HUDEP-2 (cell line): ENCODE data around the gene SMOC2.
"Not testable (repeated sequence)": the region's sequence is repeated elsewhere in the genome, so short reads cannot be mapped to it uniquely, and the experiment has no call there.

ENCODE experiments used
- DNase-seq, 76 experiments: peaks; one replicate each; lab custom pipeline; 2025; ENCODE audit not compliant: unreplicated experiment in 76 of 76; lab: John Stamatoyannopoulos, UW

Gene SMOC2

DNA sequence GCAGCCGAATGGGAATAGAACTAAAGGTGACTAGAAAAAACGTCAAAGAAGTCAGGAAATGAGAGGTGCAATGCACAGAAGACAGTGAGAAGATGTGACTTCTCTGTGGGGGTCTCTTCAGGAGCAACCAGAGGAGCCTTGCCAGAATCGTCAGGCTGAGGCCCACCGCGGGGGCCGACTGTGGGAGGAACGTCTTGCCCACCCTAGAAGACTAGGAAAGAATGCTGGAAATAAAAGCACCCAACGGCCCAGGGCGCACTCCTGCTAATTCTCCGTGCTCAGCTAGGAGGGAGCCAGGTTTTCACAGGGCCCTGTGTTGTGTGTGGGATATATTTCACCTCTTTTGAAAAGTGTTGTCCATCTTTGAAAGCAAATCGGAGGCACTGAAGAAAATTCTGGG, 129.2 kb downstream of the SMOC2 start:
- DNase-seq, result no peak

DNA sequence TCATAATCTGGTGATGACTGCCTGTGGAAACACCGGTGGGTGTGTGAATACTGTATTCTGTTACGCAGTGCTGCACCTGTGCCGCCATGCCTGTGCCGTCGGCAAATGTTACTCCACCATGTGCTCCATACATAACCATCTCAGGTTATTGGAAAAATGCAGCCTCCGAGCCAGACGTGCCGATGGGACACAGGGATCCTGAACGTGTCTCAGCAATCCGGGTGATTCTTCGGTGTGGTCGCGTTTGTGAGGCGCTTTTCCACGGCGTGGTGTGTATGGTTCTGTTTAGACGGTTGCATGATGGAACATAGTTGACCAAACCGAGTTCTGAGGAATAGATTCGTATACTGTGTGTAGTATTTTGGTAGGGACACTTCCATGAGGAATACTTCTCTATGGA, 130.3 kb downstream of the SMOC2 start:
- DNase-seq, result no peak

DNA sequence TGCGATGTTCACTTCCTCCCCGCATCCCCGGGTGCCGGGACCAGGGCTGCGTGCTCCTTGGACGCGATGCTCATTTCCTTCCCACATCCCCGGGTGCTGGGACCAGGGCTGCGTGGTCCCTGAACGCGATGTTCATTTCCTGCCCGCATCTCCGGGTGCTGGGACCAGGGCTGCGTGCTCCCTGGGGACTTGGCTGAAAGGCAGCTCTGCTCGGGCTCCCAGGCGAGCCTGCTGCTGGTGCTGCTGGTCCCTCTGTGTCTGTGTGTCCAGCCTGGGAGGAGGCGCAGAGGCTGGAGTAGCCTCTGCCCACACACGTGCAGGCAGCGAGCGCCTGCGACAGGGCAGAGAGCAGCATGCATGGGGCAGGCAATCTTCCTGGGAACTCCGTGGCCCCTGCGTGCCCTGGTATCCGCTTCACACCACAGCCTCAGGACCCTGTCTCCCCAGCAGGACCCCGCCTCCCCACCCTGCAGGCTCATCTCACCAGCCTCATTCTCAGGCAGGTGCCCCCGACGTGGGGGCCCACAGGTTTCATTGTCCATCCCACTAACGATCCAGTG, 132.4 kb downstream of the SMOC2 start:
- not testable (repeated sequence) for DNase-seq

DNA sequence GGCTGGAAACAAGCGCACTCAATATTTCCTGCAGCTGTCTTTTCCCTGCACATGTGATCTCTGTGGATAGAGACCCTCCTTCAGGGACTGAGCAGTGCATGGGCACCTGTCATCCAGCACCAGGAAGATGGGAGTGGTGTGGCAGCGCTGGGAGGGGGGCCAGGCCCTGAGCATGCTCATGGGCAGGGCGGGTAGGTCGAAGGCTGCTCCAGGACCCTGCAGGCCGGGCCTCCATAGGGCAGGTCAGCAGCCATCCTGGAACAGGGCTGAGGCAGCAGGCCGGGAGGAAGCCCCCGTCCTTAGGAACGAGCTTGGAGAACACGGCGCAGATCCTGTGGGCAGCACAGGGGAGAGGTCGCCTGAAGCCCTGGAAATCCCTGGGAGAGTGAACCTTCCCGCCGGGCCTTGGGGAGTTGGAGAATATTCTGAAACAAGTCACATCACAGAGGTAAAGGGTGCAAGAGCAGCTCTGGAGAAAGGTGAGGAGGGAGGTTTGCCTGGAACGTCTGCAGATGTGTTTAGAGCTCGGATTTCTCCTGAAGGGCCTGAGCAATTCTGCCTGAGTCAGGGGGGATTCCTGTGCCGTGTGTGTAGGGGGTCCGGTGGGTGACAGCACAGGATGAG, 133.2 kb downstream of the SMOC2 start:
- no peak for DNase-seq

DNA sequence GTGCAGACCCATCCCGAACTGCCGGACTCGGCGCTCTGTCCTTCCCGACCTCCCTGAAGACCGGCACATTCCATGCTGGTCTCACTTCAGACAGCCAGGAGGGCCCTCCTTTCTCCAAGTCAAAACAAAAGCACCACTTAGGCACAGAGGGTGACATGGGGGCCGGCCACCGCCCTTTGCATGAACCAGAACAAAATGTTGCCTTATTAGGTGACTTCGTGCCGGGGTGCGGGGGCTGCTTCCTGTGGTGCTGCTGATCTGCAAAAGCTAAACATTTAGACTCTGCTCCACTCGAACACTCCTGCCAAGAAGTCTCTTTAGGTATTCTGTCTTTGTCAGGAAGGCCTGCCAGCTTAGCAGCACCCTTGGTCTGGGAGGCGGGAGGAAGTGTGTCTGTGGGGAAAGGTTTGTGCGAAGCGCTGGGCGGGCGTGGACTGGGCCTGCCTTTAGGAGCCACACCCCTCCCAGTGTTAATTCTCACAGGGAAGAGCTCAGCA, 133.8 kb downstream of the SMOC2 start:
- no peak for DNase-seq

DNA sequence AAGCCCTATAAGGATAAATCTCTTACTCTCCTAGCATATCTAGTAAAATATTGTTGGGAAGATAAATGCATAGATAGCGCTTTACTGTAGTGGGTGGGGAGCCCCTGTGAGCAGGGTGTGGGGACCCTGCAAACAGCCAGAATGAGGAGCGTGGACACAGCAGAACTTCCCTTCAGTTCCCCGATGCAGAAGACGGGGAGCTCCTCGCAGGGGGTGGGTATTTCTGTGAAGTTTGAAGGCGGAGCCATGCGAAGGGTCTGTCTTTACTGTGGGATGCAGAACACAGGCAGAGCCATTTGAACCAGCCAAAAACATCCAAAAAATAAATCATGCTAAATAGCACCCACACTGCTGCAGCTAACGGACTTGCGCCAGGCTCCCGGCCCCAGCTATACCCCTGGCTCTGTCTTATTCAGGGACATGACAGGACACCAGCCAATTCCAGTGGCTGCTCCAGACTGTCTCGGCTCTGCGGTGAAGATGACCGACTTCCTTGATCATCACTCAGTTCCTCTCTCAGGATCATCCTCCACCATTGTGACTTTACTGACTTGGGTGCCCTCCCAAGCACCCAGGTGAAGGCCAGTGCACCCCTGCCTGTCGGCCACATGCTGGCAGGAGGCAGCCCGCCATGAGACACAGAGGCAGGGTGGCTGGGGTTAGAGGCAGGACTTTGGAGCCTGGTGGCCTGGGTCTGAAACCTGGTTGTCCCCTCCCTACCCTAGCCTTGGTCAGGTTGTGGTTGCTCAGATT, 134.5 kb downstream of the SMOC2 start:
- DNase-seq, result no peak

DNA sequence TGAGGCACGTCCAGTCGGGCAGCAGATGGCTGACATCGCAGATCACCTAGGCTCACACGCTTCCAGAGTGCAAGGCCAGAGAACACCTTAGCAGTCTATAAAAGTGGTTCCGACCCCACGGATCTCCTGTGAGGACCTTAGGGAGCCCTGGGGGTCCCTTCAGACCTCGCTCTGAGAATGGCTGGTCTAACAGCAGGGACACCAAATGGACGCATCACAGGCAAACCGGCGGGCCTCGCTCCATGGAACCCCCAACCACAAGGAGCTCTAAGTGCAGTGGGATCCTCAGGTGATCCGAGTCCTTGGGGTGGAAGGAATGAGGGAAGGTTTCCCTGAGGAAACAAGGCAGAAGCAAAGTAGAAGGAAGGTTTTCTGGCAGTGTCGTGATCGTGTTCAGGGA, 135.4 kb downstream of the SMOC2 start:
- no peak for DNase-seq

DNA sequence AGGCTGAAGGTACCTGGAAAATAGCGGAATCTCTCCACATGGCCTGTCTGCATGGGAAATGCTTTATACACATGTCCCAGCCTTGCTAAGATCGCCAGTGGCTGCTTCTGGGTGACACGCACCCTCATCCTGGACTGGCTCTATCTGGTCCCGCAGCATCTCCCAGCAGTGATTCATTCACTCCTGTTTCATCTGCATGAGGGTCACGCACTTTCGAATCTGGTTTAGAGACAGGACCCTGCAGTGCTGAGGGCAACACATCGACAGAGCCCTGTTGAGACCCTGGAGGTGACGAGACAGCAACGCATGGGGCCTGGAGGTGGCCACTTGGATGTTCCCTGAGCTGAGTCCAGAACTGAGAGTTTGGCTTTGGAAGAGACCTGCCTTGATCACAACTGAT, 136.5 kb downstream of the SMOC2 start:
- DNase-seq, result no peak

DNA sequence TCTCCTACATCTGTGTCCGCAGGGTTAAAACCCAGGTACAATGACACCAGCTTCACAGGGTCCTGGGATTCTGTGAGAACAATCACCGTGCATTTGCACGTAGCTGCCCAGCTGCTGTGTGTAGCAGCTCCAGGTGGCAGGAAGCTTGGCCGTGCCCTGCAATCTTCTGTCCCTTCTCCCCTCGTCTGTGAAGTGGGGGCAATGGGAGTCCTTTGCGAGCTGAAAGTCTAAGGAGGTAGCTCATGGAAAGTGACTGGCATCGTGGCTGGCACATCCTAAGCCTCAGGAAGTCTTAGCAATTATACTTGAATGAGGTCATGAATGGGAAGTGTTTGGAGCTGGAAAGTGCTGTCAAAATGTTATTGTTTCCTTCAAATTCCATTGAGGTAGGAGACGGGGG, 137.1 kb downstream of the SMOC2 start:
- DNase-seq, result no peak

DNA sequence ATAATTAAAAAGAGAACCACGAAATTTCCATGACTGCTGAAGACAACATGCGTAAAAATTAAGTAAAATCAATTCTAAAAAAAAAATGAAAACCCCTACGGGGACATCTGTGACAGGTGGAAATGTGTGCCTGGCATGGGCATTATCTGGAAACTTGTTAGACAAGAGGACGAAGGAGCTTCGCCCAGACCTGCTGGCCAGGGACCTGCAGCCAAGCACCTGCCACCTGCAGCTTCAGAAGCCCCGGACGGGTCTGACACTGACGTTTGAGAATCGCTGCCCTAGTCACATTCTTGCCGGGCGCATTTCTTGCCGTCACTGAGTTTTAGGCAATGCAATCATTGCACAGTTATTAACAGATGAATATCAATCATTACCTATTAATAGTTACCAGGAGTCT, 140.3 kb downstream of the SMOC2 start:
- DNase-seq, result no peak

DNA sequence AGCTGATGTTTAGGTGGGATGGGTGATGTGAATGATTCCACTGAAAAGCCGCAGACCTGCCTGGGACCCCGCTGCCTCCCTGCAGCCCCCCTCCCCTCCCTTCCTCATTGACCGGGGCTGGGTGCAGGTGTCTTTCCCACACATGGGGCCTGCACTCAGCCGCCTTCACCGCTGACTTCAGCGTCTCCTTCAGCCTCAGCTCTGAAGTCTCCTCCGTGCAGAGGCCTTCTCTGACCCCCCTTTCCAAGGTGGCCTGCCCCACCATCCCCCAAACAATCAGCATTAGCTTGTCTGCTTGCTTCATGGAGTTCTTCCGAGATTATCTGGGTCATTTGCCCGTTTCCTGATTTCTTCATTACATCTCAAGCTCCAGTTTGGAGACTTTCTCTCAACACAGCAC, 140.7 kb downstream of the SMOC2 start:
- no peak for DNase-seq

DNA sequence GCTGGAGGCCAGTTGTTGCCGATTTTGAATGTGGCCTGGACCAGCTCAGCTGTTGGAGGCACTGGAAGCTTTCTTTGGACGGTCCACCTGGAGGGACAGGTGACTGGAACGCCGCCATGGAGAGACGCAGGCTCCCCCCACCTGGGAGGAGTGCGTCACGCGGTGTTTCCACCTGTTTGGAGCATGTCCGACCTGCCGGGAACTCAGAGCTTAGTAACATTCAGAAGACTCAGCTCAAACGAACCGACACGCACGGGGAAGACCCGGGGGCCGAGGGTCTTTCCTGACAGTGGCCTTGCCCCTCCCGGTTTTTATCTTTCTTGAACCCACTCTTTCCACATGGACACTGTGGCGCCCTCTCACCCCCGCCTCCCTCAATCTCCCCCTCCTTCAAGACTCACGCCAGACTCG, 141.6 kb downstream of the SMOC2 start:
- DNase-seq, result no peak

DNA sequence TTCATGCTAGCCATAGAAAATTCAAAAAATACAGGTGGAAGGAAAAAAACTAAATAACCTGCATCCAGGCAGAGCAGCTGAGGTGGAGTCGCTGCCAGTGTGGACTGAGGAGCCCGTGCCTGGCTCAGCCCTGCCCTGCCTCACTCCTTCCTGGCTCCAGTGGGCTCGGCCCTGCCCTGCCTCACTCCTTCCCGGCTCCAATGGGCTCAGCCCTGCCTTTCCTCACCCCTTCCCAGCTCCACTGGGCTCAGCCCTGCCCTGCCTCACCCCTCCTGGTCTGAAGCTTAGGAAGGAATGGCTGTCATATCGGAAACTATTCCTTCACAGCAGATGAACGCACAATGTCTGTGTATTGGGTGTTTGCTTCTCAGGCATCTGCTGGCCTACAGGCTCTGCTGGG, 142.1 kb downstream of the SMOC2 start:
- no peak for DNase-seq

DNA sequence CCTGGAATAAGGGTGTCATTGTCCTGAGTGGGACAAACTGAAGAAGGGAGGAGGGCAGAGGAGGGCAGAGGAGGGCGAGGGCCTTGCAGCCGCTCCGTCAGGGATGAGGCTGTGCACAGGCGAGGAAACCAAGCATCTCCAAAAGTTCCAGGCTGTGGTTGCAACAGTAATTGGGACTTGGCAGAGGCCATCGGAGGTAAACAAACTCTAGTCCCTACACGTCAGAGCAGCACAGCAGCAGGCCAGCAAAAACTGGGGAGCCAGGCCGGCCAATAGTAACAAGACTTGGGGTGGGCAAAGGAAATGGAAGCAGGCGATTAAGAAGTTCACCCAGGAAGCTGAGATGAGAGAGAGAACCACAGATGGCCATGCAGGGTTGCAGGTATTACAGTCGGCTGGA, 142.8 kb downstream of the SMOC2 start:
- no peak for DNase-seq

DNA sequence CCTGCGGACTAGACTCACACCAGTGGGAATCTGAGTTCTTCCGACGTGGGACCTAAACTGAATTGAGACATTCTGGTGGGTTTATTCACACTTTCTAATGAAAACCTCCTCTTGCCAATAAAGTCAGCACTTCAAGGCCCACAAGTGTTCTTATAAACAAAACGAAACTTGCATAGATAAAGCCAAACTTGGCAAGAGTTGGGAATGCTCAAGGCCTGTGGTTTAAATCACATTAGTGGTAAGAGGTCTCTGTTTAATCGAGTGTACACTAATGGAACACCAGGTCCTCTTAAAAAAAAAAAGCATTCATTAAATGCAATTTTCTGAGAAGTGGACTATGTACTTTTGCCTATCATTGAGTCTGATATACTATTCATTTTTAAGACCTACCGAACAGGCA, 143.3 kb downstream of the SMOC2 start:
- DNase-seq, result no peak

DNA sequence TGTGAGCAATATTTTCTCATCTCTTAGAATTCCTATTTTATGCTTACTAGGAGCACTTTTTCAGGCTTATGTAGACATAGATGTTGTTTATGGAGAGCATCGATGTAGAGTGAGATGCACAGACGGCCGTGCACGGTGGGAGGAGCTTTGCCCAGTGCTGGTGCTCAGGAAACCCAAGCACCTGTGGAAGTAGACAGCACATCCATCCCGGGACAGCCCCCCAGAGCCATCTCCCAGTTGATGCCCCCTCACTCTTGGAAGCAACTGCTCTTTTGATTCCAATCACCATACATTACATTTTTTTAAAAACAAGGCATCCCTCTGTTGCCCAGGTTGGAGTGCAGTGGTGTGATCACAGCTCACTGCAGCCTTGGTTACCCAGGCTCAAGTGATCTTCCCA, 143.7 kb downstream of the SMOC2 start:
- no peak for DNase-seq

DNA sequence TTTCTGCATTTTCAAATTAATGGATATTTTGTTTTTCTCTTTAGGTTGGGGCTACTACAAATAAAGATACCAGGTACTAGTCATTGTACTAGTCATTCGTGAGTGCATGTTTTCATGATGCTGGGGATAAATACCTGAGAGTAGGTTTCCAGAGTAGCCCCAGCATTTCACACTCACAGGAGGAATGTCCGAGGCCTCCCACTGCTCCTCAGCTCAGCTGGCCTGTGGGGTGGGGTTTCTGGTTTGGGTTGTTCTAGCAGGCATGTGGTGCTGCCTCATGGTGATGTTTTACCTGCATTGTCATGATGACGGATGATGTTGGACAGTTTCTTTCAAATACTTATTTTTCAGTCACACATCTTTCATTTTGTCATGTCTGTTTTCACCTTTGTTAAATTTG, 144.5 kb downstream of the SMOC2 start:
- no peak for DNase-seq

DNA sequence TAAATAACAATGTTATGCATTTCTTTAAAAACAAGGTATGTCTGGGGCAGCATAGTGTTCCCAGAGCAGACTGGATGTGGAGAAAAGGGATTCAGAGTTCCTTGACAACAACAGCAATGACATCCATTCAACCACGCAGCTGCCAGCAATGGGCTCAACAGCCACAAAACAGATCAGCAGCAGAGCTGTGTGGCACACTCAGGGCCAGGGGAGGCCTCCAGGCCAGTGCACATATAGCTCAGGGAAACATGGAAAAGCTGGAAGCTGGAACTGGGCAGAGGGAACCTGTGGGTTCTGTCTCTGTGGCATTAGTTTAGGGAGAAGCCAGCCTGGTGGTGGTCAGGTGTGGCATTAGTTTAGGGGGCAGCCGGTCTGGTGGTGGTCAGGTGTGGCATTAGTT, 148.3 kb downstream of the SMOC2 start:
- DNase-seq, result no peak

DNA sequence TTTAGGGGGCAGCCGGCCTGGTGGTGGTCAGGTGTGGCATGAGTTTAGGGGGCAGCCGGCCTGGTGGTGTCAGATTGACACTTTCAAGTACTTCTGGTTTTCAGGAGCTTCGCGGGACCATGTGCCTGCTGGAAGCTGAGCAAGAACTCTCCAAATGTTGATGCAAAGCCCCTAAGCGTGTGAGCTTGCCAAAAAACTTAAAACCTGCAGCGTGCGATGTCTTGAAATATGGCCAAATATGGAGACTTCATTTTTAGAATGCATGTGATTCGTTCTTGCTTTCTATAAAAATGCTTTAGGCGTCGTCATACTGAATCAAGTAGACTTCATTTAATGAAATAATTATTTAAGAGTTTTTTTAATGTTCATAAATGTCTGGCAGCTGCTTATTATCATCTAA, 149.4 kb downstream of the SMOC2 start:
- no peak for DNase-seq

DNA sequence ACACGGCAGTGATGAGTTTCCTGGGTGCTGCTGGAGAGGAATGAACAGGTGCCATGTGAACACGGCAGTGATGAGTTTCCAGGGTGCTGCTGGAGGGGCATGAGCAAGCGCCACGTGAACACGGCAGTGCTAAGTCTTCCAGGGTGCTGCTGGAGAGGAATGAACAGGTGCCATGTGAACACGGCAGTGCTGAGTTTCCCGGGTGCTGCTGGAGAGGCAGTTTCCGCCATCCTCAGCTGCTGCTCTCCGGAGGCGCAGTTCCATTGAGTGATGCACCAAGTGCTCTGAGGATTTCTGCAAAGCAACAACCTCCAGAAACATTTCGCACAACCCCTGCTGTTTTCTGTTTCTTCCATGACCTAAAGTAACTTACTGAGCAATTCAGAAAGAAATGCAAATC, 155.4 kb downstream of the SMOC2 start:
- DNase-seq, result no peak

DNA sequence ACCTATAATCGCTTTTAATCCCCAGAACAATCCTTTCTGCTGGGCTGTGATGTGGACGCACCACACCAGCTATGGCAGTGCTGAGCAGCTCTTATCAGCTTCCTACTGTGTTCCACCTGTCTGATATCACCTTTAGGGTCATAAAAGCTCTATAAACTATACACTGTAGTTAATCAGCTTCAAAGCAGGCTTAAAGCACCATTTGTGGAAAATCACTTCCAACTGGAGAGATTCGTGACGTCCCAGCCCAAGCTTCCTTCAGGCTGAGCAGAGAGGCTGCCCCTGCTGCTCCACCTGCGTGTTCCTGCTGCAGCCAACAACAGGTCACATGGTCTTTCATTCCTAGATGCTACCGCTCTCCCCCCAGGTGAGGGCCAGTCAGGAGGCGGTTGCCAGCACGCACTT, 156.5 kb downstream of the SMOC2 start:
- DNase-seq, result no peak
